Vagina (tissue), 2 donors: ENCODE results near the gene CRAMP1.

ENCODE experiments used
- CTCF ChIP-seq, 3 experiments: fragments of 450-650 bp in 2 of 3; fragments of 200-600 bp in 1 of 3; sonication (generic) in 1 of 3; IDR thresholded peaks; one replicate each; pipeline ENCODE4 v1.5.1; 2017 to 2019; ENCODE audit warnings: antibody characterized with exemption in 3 of 3, mild to moderate bottlenecking in 2 of 3, moderate library complexity in 2 of 3
- POLR2A ChIP-seq, 2 donors: fragments of 450-650 bp; IDR thresholded peaks; one replicate each; pipeline ENCODE4 v1.6.1; 2017; ENCODE audit warnings: antibody characterized with exemption in 2 of 2, mild to moderate bottlenecking in 2 of 2, moderate library complexity in 2 of 2

- TF ChIP-seq CTCF (IDR thresholded peaks at IDR 0.05) (no peak), POLR2A (IDR thresholded peaks at IDR 0.05) (no peak)
Observed at GRCh38 chr16:1668612-1669319, 56.6 kb downstream of the CRAMP1 start.
